Bronchus fibroblast of lung (primary cell): Measurements from ENCODE around the gene NLRP12. TPM values are rescaled to one million over a fixed set of nuclear protein-coding genes. Genes with fewer than 3 reads are reported as not detected.

Experiments used
- total RNA-seq: library from RNA; depleted of rRNA; stranded (reverse); fragments of >200 nt; gene quantifications from 2 replicates; pipeline ENCODE4 v1.2.3, GENCODE V29; 2015

NLRP12 gene, protein sequence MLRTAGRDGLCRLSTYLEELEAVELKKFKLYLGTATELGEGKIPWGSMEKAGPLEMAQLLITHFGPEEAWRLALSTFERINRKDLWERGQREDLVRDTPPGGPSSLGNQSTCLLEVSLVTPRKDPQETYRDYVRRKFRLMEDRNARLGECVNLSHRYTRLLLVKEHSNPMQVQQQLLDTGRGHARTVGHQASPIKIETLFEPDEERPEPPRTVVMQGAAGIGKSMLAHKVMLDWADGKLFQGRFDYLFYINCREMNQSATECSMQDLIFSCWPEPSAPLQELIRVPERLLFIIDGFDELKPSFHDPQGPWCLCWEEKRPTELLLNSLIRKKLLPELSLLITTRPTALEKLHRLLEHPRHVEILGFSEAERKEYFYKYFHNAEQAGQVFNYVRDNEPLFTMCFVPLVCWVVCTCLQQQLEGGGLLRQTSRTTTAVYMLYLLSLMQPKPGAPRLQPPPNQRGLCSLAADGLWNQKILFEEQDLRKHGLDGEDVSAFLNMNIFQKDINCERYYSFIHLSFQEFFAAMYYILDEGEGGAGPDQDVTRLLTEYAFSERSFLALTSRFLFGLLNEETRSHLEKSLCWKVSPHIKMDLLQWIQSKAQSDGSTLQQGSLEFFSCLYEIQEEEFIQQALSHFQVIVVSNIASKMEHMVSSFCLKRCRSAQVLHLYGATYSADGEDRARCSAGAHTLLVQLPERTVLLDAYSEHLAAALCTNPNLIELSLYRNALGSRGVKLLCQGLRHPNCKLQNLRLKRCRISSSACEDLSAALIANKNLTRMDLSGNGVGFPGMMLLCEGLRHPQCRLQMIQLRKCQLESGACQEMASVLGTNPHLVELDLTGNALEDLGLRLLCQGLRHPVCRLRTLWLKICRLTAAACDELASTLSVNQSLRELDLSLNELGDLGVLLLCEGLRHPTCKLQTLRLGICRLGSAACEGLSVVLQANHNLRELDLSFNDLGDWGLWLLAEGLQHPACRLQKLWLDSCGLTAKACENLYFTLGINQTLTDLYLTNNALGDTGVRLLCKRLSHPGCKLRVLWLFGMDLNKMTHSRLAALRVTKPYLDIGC
- total RNA-seq, result not detected in 2 replicates

GRCh38 chr19:53824134-53824611, at the start of gene NLRP12:
Gene NLRP12 (minus strand): TSS chr19:53824314. CDS start chr19:53824174, 140 bp downstream.

DNA sequence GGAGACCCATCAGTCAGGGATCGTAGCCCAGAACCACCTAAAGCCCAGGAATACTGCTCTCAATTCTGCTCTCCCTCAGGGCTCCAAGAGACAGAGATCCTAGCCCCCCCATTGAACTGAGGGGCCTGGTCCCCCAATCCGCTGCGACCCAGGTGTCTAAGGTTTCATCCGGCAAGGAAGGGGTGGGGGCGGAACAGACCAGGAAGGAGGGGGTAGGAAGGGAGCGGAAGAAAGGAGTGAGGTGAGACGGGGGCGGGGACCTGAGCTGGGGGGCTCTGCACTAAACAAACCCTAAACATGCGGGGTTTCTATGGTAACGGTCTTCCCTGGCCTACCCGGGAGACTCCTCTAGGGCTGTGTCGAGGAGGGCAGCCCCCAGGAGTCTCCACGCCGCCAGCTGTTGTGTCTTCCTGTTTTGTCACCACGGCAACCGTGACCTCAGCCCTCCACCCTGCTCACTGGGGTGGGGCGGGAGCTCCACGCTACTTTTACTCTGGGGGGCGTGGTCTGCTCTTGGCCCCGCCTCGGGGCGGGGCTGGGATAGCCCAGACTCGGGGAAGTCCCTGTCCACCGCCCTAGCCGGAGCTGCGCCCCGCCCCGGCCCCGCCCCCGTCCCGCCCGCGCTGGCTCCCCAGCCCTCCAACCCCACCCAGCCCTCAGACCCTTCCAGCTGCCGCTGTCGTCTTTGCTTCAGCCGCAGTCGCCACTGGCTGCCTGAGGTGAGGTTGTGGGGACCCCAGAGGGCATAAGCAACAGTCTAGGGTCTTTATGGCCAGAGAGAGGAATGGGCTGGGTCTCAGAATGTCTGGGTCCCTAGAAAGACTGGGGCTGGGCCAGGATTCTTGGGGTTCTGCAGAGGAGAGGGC, 43.3 kb upstream of the NLRP12 start, which contains the start of gene MYADM:
MYADM (plus strand) TSS at position 659 of the 866 bp plus-strand sequence. CDS start 5,647 bp downstream, outside the sequence.

Other genes starting within 250 kb of the NLRP12 start
- gene DPRX, start 192.3 kb downstream of the NLRP12 start, total RNA-seq, result not detected in 2 replicates
- 60.9 and 66.4 TPM in 2 replicates for gene MYADM, start 43.6 kb upstream of the NLRP12 start, total RNA-seq
- gene PRKCG, start 57.9 kb upstream of the NLRP12 start, total RNA-seq, result not detected in 2 replicates
- 0.17 and 0.74 TPM in 2 replicates for gene CACNG7, start 85.0 kb upstream of the NLRP12 start, total RNA-seq
- under 0.01 TPM in 1 of 2 replicates, not detected in the other for gene CACNG8, start 138.6 kb upstream of the NLRP12 start, total RNA-seq
- gene CACNG6, start 167.3 kb upstream of the NLRP12 start, total RNA-seq, result not detected in 2 replicates
- gene VSTM1, start 239.6 kb upstream of the NLRP12 start, total RNA-seq, result not detected in 2 replicates